Endodermal cell (in vitro differentiated cells): ENCODE measurements around the gene TNF. TPM values are rescaled to one million over a fixed set of nuclear protein-coding genes. Genes with fewer than 3 reads are reported as not detected.

Experiments
- DNase-seq: peaks from one replicate; pipeline ENCODE4 v3.0.0-alpha.2; 2017
- H3K27ac ChIP-seq: 2 replicates; pipeline ENCODE4 v1.5.1; 2013; ENCODE audit warnings: mild to moderate bottlenecking, low read depth, low read length, moderate library complexity
- H3K27me3 ChIP-seq: 2 replicates; pipeline ENCODE4 v1.6.1; 2013; ENCODE audit warnings: mild to moderate bottlenecking, low read length, moderate library complexity; ENCODE audit not compliant: insufficient read depth, control insufficient read depth, poor library complexity, severe bottlenecking
- H3K36me3 ChIP-seq: 2 replicates; pipeline ENCODE4 v1.7.0; 2013; ENCODE audit warnings: mild to moderate bottlenecking, low read length, moderate library complexity; ENCODE audit not compliant: control insufficient read depth, insufficient read depth
- H3K4me1 ChIP-seq: one replicate; pipeline ENCODE4 v1.7.0; 2013; ENCODE audit warnings: low read length; ENCODE audit not compliant: control insufficient read depth, insufficient read depth
- H3K4me3 ChIP-seq: 2 replicates; pipeline ENCODE4 v1.5.1; 2013; ENCODE audit warnings: mild to moderate bottlenecking, low read length, moderate library complexity
- H3K9ac ChIP-seq: 2 replicates; pipeline ENCODE4 v1.6.1; 2013; ENCODE audit warnings: mild to moderate bottlenecking, low read length, moderate library complexity; ENCODE audit not compliant: poor library complexity, severe bottlenecking; ENCODE audit errors: extremely low read depth
- H3K9me3 ChIP-seq: 2 replicates; pipeline ENCODE4 v1.6.1; 2013; ENCODE audit warnings: mild to moderate bottlenecking, low read length, moderate library complexity; ENCODE audit not compliant: control insufficient read depth
- H3K27ac Mint-ChIP-seq: 2 replicates; pipeline ENCODE4 v1.8.0; 2020; ENCODE audit warnings: mixed read lengths
- H3K27me3 Mint-ChIP-seq: 2 replicates; pipeline ENCODE4 v1.8.0; 2021; ENCODE audit warnings: mild to moderate bottlenecking, mixed read lengths; ENCODE audit not compliant: insufficient read depth
- H3K36me3 Mint-ChIP-seq: 2 replicates; pipeline ENCODE4 v1.8.0; 2020; ENCODE audit warnings: low read depth, mixed read lengths
- H3K4me1 Mint-ChIP-seq: 2 replicates; pipeline ENCODE4 v1.8.0; 2020; ENCODE audit warnings: mixed read lengths
- H3K4me3 Mint-ChIP-seq: 2 replicates; pipeline ENCODE4 v1.8.0; 2020; ENCODE audit warnings: mild to moderate bottlenecking, moderate library complexity, mixed read lengths
- H3K9me3 Mint-ChIP-seq: 2 replicates; pipeline ENCODE4 v1.8.0; 2020; ENCODE audit warnings: mild to moderate bottlenecking, mixed read lengths
- WGBS, 2 experiments: methylation state at CpG; one replicate each; pipeline versions ENCODE4 v1.1.5 to v1.1.7; 2013; ENCODE audit warnings: missing lambda C conversion rate in 2 of 2, mixed read lengths in 1 of 2; ENCODE audit not compliant: insufficient coverage in 1 of 2, insufficient read length in 1 of 2; 5-methylcytosine and 5-hydroxymethylcytosine counted together
- total RNA-seq, 2 donors: library from RNA; stranded (reverse); fragmentation: NEBNext Ultra II Directional in 1 of 2; extraction: Animal tissue kit (Norgen Biotek cat#: 25700) in 1 of 2; gene quantifications; 2 replicates in 1 of 2; 3 replicates in 1 of 2; pipeline ENCODE4 v1.2.1, GENCODE V29; 2021
- TF ChIP-seq, protein P1 (sequence below): fragments of 200-600 bp; sonication (generic); conservative IDR thresholded peaks from 2 replicates; pipeline ENCODE4 v1.5.0; 2021; ENCODE audit warnings: antibody characterized with exemption, mild to moderate bottlenecking

The TNF gene
- total RNA-seq, 2 donors from 2014 or later: not detected

- Mint-ChIP-seq H3K27ac (no peak overlapping the region), H3K4me3 (no peak overlapping the region), H3K27me3 (no peaks in the 10 kb centered on the region), H3K36me3 (peaks cover 22% of the 10 kb centered on the region), H3K9me3 (no peaks in the 10 kb centered on the region), H3K4me1 (no peaks in the 10 kb centered on the region)
- Histone ChIP-seq H3K36me3 (peaks cover 33% of the 10 kb centered on the region), H3K9me3 (no peaks in the 10 kb centered on the region), H3K4me3 (no peak overlapping the region), H3K9ac (no peak overlapping the region), H3K27me3 (no peaks in the 10 kb centered on the region), H3K27ac (no peak overlapping the region), H3K4me1 (no peaks in the 10 kb centered on the region)
- TF ChIP-seq, protein P1, sequence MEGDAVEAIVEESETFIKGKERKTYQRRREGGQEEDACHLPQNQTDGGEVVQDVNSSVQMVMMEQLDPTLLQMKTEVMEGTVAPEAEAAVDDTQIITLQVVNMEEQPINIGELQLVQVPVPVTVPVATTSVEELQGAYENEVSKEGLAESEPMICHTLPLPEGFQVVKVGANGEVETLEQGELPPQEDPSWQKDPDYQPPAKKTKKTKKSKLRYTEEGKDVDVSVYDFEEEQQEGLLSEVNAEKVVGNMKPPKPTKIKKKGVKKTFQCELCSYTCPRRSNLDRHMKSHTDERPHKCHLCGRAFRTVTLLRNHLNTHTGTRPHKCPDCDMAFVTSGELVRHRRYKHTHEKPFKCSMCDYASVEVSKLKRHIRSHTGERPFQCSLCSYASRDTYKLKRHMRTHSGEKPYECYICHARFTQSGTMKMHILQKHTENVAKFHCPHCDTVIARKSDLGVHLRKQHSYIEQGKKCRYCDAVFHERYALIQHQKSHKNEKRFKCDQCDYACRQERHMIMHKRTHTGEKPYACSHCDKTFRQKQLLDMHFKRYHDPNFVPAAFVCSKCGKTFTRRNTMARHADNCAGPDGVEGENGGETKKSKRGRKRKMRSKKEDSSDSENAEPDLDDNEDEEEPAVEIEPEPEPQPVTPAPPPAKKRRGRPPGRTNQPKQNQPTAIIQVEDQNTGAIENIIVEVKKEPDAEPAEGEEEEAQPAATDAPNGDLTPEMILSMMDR: no peak
- DNase-seq: no peak
- WGBS, 2 experiments: 85 to 89% methylated on average over 16 to 24 of the region's 24 CpGs
Measured at GRCh38 chr6:31557443-31558317, 17.7 kb upstream of the TNF start.

- Histone ChIP-seq H3K9me3 (no peaks in the 10 kb centered on the region), H3K4me3 (no peak overlapping the region), H3K27ac (no peak overlapping the region), H3K4me1 (no peaks in the 10 kb centered on the region), H3K9ac (no peak overlapping the region), H3K36me3 (peaks cover 29% of the 10 kb centered on the region), H3K27me3 (no peaks in the 10 kb centered on the region)
- Mint-ChIP-seq H3K27ac (no peak overlapping the region), H3K27me3 (no peaks in the 10 kb centered on the region), H3K36me3 (peaks cover 19% of the 10 kb centered on the region), H3K4me3 (no peak overlapping the region), H3K4me1 (no peaks in the 10 kb centered on the region), H3K9me3 (no peaks in the 10 kb centered on the region)
- TF ChIP-seq, protein P1: no peak
- no peak for DNase-seq
- WGBS, 2 experiments: 92 to 100% methylated on average over 5 to 8 of the region's 8 CpGs
Measured at GRCh38 chr6:31558318-31558625, 17.1 kb upstream of the TNF start.

DNA sequence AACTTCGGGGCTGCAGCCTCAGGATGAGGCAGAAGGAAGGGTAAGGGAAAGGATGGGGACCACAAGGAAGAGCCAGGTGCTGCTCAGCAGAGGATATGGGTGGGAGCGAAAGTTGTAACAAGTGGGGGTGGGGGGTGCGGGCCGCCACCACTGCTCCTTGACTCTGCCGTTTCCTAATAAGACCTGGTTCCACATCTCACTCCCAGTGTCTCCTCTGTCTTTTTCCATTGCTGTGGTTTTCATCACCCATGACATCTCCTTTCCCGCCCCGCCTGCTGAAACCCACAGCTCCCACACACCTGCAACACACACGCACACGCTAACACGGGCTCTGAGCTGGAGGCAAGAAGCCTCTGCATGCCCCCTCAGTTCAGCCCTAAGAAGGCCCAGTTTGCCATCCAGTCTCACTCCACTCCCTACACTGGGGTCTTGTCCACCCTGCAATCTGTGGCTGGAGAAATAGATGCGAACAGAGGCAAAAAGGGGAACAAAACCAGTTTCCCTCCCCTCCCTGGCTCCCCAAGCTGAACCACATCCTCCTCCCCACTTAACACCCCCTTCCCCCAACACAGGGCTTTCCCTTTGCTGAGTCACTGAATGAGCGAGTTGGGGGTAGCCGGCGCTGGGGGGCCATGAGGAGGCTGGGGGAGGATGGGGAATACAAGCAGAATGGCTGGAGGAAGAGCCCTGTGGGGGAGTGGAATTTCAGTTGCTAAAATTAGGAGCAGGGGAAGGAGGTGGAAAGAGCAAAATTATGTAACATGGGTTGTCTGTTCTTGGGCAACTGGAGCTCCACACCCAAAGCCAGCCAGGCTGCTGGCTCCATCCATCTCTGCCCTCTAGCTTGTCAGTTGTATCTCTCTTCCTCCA, 16.5 kb upstream of the TNF start:
- DNase-seq: no peak
- Histone ChIP-seq H3K9ac (no peak overlapping the region), H3K36me3 (peaks cover 28% of the 10 kb centered on the region), H3K27me3 (no peaks in the 10 kb centered on the region), H3K4me3 (no peak overlapping the region), H3K9me3 (no peaks in the 10 kb centered on the region), H3K27ac (no peak overlapping the region), H3K4me1 (no peaks in the 10 kb centered on the region)
- Mint-ChIP-seq H3K4me3 (no peak overlapping the region), H3K27me3 (no peaks in the 10 kb centered on the region), H3K27ac (no peak overlapping the region), H3K4me1 (no peaks in the 10 kb centered on the region), H3K9me3 (no peaks in the 10 kb centered on the region), H3K36me3 (peaks cover 18% of the 10 kb centered on the region)
- TF ChIP-seq, protein P1: no peak
- 84 to 94% methylated on average over 2 to 14 of the region's 14 CpGs for WGBS, 2 experiments
